ENCODE data around the gene MYO1D. TPM values are rescaled to one million over a fixed set of nuclear protein-coding genes. Genes with fewer than 3 reads are reported as not detected.
A peak's percentile ranks its signal among the peaks of the same experiment; 100 is the strongest.

MYO1D gene
- total RNA-seq, 1 experiment from 2014 or later = 57.2 TPM

DNA sequence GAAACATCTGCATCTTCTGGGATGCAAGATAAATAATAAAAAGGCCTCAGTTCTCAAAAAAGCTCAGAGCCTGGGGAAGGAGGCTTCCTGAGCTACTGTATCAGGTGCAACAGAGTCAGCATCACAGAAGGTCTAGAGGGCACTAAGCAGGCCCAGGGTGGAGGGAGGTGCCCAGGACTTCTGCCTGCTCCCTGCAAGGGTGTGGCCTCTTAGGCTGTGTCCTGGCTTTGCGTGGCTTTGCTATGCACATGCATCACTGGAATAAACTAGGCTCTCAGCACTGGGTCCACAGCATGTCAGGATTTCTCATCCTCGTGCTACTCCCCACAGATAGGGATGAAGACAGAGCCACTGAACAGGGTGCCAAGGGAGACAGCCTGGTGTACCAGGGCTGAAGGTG is 364.6 kb downstream of the MYO1D start:
- no peak overlapping the region for H3K27ac Mint-ChIP-seq (ENCODE audit: unreplicated experiment)
- H3K4me1 Mint-ChIP-seq (ENCODE audit: low read depth, unreplicated experiment) = no peaks in the 10 kb centered on the region
- CTCF ChIA-PET = no interaction called here

DNA sequence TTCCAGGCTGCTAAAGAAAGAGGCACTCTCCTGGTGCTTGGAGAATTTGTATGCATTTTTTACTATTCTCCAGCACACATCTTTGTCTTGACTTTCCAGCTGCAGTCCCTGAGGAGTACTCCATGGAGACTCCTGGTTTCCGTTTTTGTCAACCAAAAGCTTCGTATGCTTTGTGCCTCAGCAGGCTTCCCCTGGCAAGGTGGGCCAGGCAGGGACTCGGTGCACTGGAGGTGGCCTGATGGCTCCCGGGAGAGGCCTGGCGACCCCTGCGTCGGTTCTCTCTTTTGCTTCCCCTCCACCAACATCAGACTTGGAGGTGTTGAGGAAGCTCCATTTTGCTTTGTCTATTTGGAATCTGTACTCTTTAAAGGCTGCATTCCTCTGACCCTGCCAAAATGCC is 366.5 kb downstream of the MYO1D start:
- DNase-seq = no peak
- TF ChIP-seq, protein P1, sequence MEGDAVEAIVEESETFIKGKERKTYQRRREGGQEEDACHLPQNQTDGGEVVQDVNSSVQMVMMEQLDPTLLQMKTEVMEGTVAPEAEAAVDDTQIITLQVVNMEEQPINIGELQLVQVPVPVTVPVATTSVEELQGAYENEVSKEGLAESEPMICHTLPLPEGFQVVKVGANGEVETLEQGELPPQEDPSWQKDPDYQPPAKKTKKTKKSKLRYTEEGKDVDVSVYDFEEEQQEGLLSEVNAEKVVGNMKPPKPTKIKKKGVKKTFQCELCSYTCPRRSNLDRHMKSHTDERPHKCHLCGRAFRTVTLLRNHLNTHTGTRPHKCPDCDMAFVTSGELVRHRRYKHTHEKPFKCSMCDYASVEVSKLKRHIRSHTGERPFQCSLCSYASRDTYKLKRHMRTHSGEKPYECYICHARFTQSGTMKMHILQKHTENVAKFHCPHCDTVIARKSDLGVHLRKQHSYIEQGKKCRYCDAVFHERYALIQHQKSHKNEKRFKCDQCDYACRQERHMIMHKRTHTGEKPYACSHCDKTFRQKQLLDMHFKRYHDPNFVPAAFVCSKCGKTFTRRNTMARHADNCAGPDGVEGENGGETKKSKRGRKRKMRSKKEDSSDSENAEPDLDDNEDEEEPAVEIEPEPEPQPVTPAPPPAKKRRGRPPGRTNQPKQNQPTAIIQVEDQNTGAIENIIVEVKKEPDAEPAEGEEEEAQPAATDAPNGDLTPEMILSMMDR (IDR thresholded peaks at IDR 0.05; ENCODE audit: unreplicated experiment) = no peak
- no TSS peak for BruUV-seq (replicated peaks)
- Mint-ChIP-seq H3K4me1 (ENCODE audit: low read depth, unreplicated experiment) (no peaks in the 10 kb centered on the region), H3K36me3 (ENCODE audit: insufficient read depth, unreplicated experiment) (no peaks in the 10 kb centered on the region), H3K9me3 (ENCODE audit: low read depth, unreplicated experiment) (no peaks in the 10 kb centered on the region), H3K27ac (ENCODE audit: unreplicated experiment) (no peak overlapping the region), H3K27me3 (ENCODE audit: unreplicated experiment) (no peaks in the 10 kb centered on the region), H3K4me3 (ENCODE audit: low read depth, unreplicated experiment) (no peak overlapping the region)
- CTCF ChIA-PET = interaction anchor here (0.5 to 0.7 kb wide), 2 partner anchors 13 to 40 kb away, joined by 3 to 4 read pairs; no protein-coding TSS in a partner anchor
- intact Hi-C loops (cut with micrococcal nuclease; ENCODE audit: unreplicated experiment) = no loop called here

More for the DNA sequence above, 364.6 kb downstream of the MYO1D start:
- Mint-ChIP-seq H3K36me3 (ENCODE audit: insufficient read depth, unreplicated experiment) (no peaks in the 10 kb centered on the region), H3K9me3 (ENCODE audit: low read depth, unreplicated experiment) (no peaks in the 10 kb centered on the region), H3K4me3 (ENCODE audit: low read depth, unreplicated experiment) (no peak overlapping the region), H3K27me3 (ENCODE audit: unreplicated experiment) (no peaks in the 10 kb centered on the region)
- TF ChIP-seq, protein P1 (IDR thresholded peaks at IDR 0.05; ENCODE audit: unreplicated experiment) = no peak
- BruUV-seq (replicated peaks) = no TSS peak
- no peak for DNase-seq
- intact Hi-C loops (cut with micrococcal nuclease; ENCODE audit: unreplicated experiment) = no loop called here

DNA sequence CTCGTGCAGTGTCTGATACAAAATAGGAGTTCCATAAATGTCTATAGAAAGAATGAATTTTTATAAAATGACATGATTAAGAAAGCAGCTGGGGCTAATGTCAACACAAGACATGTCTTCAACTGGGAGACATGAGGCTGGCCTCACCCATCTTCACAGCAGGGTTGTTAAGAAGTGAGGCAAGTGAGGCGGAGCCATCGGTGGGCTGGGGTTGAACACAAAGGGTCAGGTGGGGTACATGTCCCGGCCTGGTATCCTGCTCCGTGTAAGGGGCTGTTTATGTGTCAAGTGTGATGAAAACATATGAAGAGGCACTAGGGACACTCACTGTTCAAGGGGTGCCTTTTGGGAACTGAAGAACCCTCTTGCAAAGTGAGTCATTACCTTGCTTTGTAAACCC is 368.0 kb downstream of the MYO1D start:
- intact Hi-C loops (cut with micrococcal nuclease; ENCODE audit: unreplicated experiment) = no loop called here
- no peaks in the 10 kb centered on the region for H3K36me3 Mint-ChIP-seq (ENCODE audit: insufficient read depth, unreplicated experiment)
- H3K27ac Mint-ChIP-seq (ENCODE audit: unreplicated experiment) = no peak overlapping the region
- TF ChIP-seq, protein P1 (IDR thresholded peaks at IDR 0.05; ENCODE audit: unreplicated experiment) = no peak
- no peaks in the 10 kb centered on the region for H3K9me3 Mint-ChIP-seq (ENCODE audit: low read depth, unreplicated experiment)
- CTCF ChIA-PET = no interaction called here
- no peak for DNase-seq
- H3K27me3 Mint-ChIP-seq (ENCODE audit: unreplicated experiment) = no peaks in the 10 kb centered on the region
- H3K4me1 Mint-ChIP-seq (ENCODE audit: low read depth, unreplicated experiment) = peaks cover 13% of the 10 kb centered on the region
- no TSS peak for BruUV-seq (replicated peaks)
- no peak overlapping the region for H3K4me3 Mint-ChIP-seq (ENCODE audit: low read depth, unreplicated experiment)

DNA sequence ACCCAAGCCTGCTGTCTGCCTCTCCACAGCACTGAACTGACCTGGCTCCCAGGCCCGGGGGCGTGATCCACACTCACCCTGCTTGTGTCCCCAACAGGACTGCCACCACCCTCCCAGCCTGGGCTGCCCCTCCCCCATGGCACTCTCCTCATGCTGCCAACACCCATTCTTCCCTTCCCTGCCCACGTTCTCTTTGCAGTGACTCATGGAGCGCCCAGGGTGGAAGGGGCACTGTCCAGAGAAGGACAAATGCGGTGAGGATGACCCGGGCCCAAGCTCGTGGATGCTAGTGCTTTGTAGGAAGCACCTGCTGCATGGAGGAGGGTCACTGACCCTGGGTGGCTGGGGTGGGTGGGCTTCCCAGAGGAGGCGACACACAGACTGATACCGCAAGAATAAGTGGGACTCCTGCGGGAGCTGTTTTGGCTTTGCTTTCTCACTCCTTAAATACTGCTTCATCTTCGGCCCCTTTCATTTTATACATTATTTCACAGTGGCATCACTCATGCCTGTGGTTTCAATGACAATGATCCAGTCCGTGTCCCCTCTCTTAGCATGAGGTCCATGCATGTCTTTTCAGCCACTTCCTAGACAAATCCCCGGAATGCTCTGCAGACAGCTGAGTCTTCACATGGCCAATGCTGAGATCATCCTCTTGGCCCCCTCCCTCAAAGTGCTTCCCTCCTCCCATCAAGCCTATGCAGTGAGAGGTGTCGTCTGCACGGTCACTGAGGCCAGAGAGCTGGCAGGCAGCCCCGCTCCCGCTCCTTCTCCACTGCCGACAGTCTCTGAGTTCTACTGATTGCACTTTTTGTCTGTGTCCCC is 372.5 kb downstream of the MYO1D start:
- DNase-seq = peak; percentile 54
- no peaks in the 10 kb centered on the region for H3K27me3 Mint-ChIP-seq (ENCODE audit: unreplicated experiment)
- H3K36me3 Mint-ChIP-seq (ENCODE audit: insufficient read depth, unreplicated experiment) = no peaks in the 10 kb centered on the region
- TF ChIP-seq, protein P1 (IDR thresholded peaks at IDR 0.05; ENCODE audit: unreplicated experiment) = no peak
- BruUV-seq (replicated peaks) = no TSS peak
- CTCF ChIA-PET = no interaction called here
- intact Hi-C loops (cut with micrococcal nuclease; ENCODE audit: unreplicated experiment) = no loop called here
- H3K4me3 Mint-ChIP-seq (ENCODE audit: low read depth, unreplicated experiment) = no peak overlapping the region
- peaks cover 23% of the 10 kb centered on the region for H3K4me1 Mint-ChIP-seq (ENCODE audit: low read depth, unreplicated experiment)
- H3K27ac Mint-ChIP-seq (ENCODE audit: unreplicated experiment) = no peak overlapping the region
- no peaks in the 10 kb centered on the region for H3K9me3 Mint-ChIP-seq (ENCODE audit: low read depth, unreplicated experiment)
